Measurements from ENCODE around the gene ZNF425.
"Not testable (repeated sequence)": the region's sequence is repeated elsewhere in the genome, so short reads cannot be mapped to it uniquely, and the experiment has no call there.

ZNF425 gene

GRCh38 chr7:149071641-149072437 is 54.3 kb downstream of the ZNF425 start:
- no peak for DNase-seq

GRCh38 chr7:149071182-149071635 is 54.9 kb downstream of the ZNF425 start:
- no peak for DNase-seq

GRCh38 chr7:149070372-149071125 is 55.6 kb downstream of the ZNF425 start:
- no peak for DNase-seq

- no peak for DNase-seq
These were observed 58.3 kb downstream of the ZNF425 start for GRCh38 chr7:149067869-149068268.

DNA sequence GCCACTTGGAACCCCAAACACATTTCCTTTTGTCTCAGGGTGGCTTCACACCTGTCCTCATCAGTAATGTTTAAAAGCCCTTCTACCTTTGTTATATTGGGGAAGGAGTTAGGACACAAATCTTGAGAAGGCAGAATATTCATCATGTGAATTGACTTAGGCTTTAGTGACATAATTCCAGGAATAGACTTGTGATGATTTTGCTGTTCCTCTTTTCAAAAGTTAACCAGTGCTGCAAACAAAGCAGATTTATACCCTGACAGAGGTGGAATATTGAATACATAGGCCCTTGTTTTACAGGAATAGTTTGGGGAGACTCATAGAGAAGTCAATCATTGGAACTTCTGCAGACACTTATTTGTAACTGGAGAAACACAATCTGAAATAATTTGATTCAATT is 62.6 kb downstream of the ZNF425 start:
- no peak for DNase-seq

GRCh38 chr7:149062217-149062899 is 63.8 kb downstream of the ZNF425 start:
- DNase-seq: not testable (repeated sequence)

GRCh38 chr7:149060156-149060555 is 66.0 kb downstream of the ZNF425 start:
- no peak for DNase-seq

DNA sequence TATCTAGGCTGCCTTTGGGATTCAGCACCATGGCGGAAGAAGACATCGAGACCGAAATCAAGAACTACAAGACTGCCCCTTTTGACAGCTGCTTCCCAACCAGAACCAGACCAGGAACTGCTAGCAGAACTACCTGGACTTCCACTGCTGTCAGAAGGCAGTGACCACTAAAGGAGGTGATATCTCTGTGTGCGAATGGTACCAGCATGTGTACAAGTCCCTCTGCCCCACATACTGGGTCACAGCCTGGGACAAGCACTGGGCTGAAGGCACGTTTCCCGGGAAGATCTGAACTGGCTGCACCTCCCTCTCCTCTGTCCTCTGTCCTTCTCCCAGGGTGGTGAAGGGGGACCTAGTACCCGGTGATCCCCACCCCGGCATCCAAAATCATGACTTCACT is 72.2 kb downstream of the ZNF425 start:
- DNase-seq: no peak

DNA sequence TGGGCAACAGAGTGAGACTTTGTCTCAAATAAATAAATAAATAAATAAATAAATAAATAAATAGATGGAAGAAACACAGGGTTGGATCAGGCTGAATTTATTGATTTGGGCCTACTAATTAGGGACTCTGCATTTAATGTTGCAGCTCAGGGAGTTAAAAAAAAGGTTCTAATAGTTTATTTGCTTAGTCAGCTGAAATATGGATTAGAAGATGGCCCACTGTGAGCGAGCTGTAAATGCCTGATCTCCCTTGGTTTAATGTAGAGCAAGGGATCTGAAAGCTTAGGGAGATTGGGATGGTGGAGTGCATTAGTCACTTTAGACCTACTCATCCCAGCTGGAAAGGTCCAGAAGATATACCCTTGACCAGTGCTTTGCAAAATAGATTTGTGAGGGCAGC is 72.7 kb downstream of the ZNF425 start:
- DNase-seq: no peak

Data from hippocampal formation (tissue), 2 donors.